ENCODE data around the gene DISP2. TPM values are rescaled to one million over a fixed set of nuclear protein-coding genes. Genes with fewer than 3 reads are reported as not detected.

Gene DISP2
- total RNA-seq, 1 donor from 2014 or later: 1.0 TPM

- intact Hi-C loops (cut with micrococcal nuclease): no loop called here
These were observed 15.4 kb upstream of the DISP2 start for GRCh38 chr15:40342416-40343320.

- intact Hi-C loops (cut with micrococcal nuclease): no loop called here
These were observed 14.5 kb upstream of the DISP2 start for GRCh38 chr15:40343512-40343911.

DNA sequence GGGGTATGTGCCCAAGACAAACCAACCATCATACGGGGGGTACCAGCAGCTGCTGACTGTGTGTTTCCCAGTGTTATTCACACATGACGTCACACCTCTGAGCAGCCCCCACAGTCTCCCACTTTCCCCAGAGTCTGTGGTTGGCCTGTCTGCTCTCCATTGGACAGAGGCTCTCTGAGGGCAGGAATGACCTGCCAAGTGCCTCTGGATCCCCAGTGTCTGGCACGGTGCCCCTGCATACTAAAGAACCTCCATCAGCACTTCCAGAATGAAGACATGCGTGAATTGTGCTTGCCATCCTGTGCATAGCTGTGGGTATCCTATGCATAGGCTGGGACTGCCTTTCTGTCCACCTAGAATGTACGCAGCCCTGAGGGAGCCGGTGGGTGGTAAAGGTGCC, 13.8 kb upstream of the DISP2 start:
- intact Hi-C loops (cut with micrococcal nuclease): loop anchor here (1.0 kb wide), 3 partner anchors 14 to 78 kb away; partner anchors contain the start of gene DISP2

DNA sequence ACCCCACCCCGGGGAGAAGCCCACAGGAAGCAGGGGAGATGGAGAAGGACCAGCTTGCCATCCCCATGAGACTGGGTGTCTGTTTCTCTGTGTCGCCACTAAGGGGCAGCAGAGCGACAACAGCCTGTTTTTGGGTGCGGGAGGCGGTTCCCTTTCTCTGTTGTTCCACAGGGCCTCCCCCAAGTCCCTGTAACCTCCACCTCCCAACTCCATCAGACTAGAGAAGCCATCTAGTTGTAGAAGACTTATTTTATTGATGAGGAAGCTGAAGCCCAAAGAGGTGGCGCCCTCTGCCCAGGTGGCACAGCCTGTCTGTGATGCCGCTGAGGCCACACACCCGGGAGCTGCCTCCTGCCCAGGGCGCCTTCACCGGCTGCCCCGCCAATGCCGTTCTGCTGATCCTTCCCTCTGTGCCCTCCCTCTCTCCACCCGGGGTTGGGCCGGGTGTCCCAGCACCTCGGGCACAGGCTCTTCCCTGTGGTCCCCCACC, 13.3 kb upstream of the DISP2 start:
- intact Hi-C loops (cut with micrococcal nuclease): loop anchor here (1.0 kb wide), 3 partner anchors 14 to 78 kb away; partner anchors contain the start of gene DISP2

DNA sequence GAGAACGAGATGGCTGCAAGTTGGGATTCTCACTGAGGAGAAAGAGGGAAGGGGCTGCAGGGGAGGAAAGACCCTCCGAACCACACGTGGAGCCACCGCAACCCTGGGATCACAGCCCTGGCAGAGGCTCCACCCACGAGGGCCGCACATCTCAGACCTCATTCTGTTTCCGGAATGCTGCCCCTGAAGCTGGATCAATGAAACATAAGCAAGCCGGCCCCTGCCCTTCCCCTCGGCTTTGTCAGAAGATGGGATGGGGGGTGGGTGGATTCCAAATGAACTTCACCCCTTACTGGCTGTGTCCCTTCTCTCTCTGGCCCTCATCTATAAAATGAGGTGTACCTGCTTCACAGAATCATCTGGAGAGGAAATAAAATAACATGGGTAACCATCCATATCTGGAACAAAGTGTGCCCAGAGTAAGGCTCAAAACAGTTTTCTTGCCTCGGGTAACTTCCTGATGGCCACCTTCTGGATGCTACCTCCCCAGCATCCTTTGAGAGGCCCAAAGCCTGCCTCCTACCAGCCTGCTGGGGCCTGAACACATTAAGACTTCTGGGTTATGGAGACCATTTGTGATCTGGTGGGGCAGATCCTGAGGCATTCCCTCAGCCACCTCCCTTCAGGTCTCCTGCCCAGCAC, 12.7 kb upstream of the DISP2 start:
- intact Hi-C loops (cut with micrococcal nuclease): no loop called here

DNA sequence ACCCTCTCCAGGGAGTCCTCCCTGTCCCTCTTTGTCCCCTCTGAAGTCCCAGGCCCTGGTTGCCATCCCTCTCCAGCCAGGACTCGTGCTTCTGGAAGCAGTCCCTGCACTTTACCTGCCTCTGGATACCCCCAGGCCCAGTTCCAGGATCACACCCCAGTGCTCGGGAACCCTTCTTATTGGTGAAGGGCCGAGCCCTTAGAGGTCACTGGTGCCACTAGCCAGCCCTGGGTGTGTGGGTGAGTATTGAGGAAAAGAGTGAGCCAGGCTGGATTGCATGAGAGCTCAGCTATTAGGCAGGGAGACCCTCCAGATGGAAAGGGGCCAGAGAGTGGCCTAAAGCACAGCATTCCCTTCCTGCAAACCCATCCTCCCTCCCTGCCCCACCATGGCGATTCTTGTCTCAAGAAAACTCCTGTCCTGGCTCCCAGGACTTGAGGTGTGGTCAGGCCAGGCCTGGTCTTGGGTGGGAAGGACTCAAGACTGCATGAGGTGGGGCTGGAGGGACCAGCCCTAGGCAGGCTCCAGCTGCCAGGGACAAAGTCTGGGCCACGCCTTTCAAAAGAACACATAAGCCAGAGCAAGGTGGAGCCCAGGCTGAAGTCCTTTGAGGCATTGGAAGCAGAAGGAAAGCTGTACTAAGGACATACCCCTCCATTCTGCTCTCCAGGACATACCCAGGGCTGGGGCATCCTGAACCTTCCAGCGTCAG, 12.0 kb upstream of the DISP2 start:
- intact Hi-C loops (cut with micrococcal nuclease): no loop called here

DNA sequence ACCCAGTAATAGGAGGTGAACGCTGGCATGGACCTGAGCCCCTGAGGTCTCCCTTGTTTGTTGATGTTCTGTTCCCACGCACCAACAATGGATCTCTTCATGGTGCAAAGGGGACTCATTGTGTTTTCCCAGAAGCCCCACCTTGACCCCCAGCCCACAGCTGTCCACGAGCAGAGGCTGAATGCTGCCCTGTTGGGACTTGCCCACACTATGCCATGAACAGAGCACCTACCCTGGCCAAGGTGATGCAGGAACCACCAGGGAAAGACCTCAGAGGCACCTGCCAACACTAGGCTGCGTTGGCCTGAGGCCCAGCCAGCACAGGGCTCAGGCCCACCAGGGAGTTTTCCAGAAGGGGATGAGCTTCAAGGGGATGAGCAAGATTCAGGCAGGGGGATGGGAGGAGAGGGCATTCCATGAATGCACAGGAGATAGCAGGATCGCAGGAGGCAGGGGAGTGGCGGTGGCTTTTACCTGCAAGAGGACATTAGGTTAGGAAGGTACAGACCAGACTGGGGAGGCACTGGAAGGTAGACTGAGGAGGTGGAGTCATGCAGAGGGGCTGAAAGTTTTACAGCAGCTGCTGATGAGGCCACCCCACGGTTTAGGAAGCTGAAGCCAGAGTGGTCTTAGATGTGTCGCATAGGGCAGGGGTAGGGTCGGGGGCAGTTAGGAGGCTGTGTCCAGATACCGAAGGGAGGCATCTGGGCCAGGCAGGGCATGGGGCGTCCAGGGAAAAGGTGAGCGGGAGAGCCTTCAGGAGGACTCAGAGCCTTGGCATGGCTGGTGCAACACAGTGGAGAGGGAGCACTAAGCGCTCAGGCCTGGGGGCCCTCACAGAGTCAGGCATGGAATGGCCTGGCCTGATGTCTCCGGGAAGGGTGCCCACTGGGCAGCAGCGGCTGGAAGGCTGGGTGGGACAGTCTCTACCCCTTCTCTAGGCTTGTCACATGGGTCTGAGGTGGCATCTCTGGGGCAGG, 11.2 kb upstream of the DISP2 start:
- intact Hi-C loops (cut with micrococcal nuclease): no loop called here

GRCh38 chr15:40347559-40348473, 10.2 kb upstream of the DISP2 start:
- intact Hi-C loops (cut with micrococcal nuclease): no loop called here

- intact Hi-C loops (cut with micrococcal nuclease): no loop called here
These were observed 9.5 kb upstream of the DISP2 start for GRCh38 chr15:40348474-40348870.

DNA sequence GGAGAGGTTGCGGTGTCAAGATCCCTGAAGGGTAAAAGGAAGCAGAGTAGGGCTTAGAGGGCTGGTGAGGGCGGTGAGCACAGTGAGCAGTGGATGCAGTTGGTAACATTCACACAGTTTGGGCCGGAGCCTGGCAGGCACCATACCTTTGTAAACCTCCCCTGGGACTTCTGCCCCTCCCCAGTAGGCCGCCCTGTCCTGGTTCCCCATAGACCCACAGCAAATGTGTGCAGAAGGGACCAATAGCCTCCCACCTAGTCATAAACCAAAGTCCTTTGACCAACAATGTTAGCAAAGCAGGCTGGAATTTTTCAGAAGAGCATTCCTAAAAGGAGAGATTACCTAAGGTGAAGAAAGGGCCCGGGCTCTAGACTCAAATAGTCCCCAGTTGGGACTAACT, 8.9 kb upstream of the DISP2 start:
- intact Hi-C loops (cut with micrococcal nuclease): no loop called here

DNA sequence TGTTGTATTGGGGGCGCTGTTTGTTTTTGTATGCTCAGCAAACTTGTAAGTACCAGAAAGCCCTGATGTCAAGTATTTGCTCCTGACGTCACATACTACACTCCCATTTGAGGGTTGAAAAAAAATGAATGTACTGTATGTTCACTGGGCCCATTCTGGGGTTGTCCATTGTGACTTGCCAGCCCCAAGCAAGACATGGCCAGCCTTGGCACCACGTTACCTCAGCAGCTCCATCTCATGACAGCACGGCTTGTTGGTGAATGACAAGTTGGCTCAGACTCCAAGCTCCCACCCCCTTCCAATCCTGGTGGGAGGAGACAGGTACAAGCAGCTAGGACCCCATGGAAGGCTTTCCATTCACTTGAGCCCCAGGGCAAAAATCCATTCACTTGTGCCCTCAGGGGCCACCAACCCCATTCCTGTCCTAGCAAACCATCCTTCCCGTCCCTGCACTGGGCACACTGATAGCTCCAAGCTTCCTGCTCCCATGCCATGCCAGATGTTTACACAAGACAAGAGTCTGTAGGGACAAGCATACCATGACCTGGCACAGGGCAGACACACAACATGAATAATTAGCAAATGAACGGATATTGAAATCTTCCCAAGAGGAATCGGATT, 5.6 kb upstream of the DISP2 start:
- intact Hi-C loops (cut with micrococcal nuclease): no loop called here

DNA sequence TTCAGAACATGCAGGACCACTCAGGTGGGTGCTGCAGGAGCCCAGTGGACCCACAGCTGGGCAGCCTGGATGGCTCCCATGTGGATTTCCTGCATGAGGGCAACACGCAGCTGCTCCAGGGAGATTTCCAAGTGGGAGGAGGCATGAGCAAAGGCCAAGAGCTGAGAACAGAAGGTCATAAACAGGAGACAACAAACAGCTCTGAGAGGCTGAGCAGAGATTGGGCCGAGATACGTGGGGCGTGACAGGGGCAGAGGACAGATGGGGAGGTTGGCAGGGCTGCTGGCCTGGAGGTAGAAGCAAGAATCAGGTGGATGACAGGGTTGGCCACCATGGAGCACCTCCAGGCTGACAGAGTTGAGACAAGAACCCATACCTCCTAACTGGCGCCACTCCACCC, 4.3 kb upstream of the DISP2 start:
- intact Hi-C loops (cut with micrococcal nuclease): no loop called here

GRCh38 chr15:40354408-40355171, 3.4 kb upstream of the DISP2 start:
- intact Hi-C loops (cut with micrococcal nuclease): loop anchor here (5.0 kb wide), 1 partner anchor 213 kb away; the partner anchor contains the start of genes CCDC32 and RPUSD2

DNA sequence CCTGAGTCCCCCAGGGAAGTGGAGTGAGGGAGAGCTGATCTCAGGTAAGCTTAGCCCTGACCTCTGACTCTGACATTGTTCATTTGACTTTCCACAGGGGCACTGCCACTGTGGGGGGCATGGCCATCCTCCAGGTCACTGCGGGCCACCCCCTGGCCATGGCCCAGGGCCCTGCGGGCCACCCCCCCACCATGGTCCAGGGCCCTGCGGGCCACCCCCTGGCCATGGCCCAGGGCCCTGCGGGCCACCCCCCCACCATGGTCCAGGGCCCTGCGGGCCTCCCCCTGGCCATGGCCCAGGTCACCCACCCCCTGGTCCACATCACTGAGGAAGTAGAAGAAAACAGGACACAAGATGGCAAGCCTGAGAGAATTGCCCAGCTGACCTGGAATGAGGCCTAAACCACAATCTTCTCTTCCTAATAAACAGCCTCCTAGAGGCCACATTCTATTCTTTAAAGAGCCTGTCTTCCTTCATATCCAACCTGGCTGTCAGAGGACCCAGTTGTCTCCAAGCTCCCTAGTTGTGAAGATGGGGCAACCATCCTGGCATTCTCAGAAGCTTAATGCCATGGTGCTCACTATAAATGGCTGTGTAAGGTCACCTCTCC, 1.9 kb upstream of the DISP2 start:
- intact Hi-C loops (cut with micrococcal nuclease): loop anchor here (5.0 kb wide), 1 partner anchor 211 kb away; the partner anchor contains the start of genes CCDC32 and RPUSD2

DNA sequence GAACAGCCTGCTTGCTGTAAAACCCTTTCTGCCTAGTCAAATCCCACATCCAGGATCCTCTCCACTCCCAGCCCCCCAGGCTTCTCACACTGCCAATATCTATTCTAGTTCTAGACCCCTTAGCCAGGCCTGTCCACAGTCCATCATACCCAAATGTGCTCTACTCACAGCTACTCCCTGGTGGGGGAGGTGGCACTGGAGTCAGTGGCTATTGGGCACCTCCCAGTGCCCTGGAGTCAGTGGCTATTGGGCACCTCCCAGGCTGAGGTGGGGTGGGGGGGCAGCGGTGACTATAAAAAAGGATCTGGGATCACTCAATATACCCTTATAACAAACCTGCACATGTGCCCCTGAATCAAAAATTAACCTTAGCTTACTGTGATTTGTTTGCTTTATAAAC, 773 bp upstream of the DISP2 start:
- intact Hi-C loops (cut with micrococcal nuclease): loop anchor here (5.0 kb wide), 1 partner anchor 210 kb away; the partner anchor contains the start of genes CCDC32 and RPUSD2

GRCh38 chr15:40358471-40359353, 693 bp downstream of the DISP2 start:
- intact Hi-C loops (cut with micrococcal nuclease): loop anchor here (1.0 to 5.0 kb wide), 5 partner anchors 10 to 209 kb away; partner anchors contain the start of genes CCDC32, INAFM2, KNSTRN and RPUSD2

Measured in T-helper 1 cell treated with Interleukin-12 subunit alpha and Interleukin-12 subunit beta and Interleukin-4 antibody, amounts not matched to agents 30 ng/mL and 1 ng/mL, for 36 hours (primary cell).